Gastroesophageal sphincter (tissue), 3 donors: ENCODE results near the gene PELI2.

ENCODE experiments used
- CTCF ChIP-seq, 4 experiments: fragments of 200-600 bp in 2 of 4; fragments of 450-650 bp in 2 of 4; sonication (generic) in 1 of 4; IDR thresholded peaks; one replicate each; pipeline ENCODE4 v1.5.1; 2017 to 2019; ENCODE audit warnings: antibody characterized with exemption in 4 of 4, mild to moderate bottlenecking in 2 of 4, moderate library complexity in 2 of 4
- EP300 ChIP-seq: sonication (generic); formaldehyde crosslinking; IDR thresholded peaks from one replicate; pipeline ENCODE4 v1.6.1; 2017; ENCODE audit warnings: antibody characterized with exemption, mild to moderate bottlenecking
- POLR2A ChIP-seq, 2 donors: fragments of 450-650 bp; IDR thresholded peaks; one replicate each; pipeline ENCODE4 v1.6.1; 2017; ENCODE audit warnings: antibody characterized with exemption in 2 of 2, mild to moderate bottlenecking in 2 of 2, moderate library complexity in 1 of 2
- POLR2AphosphoS5 ChIP-seq: sonication (generic); formaldehyde crosslinking; IDR thresholded peaks from one replicate; pipeline ENCODE4 v1.6.1; 2017; ENCODE audit warnings: antibody characterized with exemption

GRCh38 chr14:56144176-56144575 lies 26.0 kb downstream of the PELI2 start:
- TF ChIP-seq CTCF (IDR thresholded peaks at IDR 0.05) (no peak), POLR2A (IDR thresholded peaks at IDR 0.05) (no peak), EP300 (no peak), POLR2AphosphoS5 (no peak)
